Panc1 (cell line): ENCODE measurements around the gene KLHL30. TPM values are rescaled to one million over a fixed set of nuclear protein-coding genes. Genes with fewer than 3 reads are reported as not detected.

Experiments
- ATAC-seq: fragments of 200-7000 bp; cut with Tn5 transposase; 2 replicates; pipeline ENCODE4 v1.9.1; 2020; ENCODE audit warnings: mild to moderate bottlenecking, moderate library complexity
- BruUV-seq: library from RNA; stranded (reverse); fragments of 400-500 nt; replicated peaks from 2 replicates; lab custom pipeline; 2021; lab: Mats Ljungman, UMichigan
- CTCF ChIA-PET: fragments of 300-600 bp; sonication (Branson Sonifier 250); formaldehyde crosslinking; loops from one replicate; lab custom pipeline; 2022; ENCODE audit warnings: antibody characterized with exemption; lab: Charles Lee
- POLR2A ChIA-PET: fragments of 300-600 bp; sonication (Branson Sonifier 250); formaldehyde crosslinking; loops from one replicate; lab custom pipeline; 2022; ENCODE audit warnings: antibody characterized with exemption; lab: Charles Lee
- DNase-seq: peaks from one replicate; pipeline ENCODE4 v3.0.0-alpha.2; 2010; ENCODE audit warnings: low read depth, low spot score
- H3K27ac ChIP-seq: 2 replicates; pipeline ENCODE4 v1.5.1; 2011; ENCODE audit warnings: mild to moderate bottlenecking, low read length, inconsistent platforms
- H3K27me3 ChIP-seq: fragments of 200-500 bp; sonication (Bioruptor generic); 2 replicates; pipeline ENCODE4 v1.6.0; 2014; ENCODE audit warnings: low read length, inconsistent platforms; ENCODE audit not compliant: control insufficient read depth, insufficient read depth
- H3K36me3 ChIP-seq: fragments of 200-500 bp; sonication (Bioruptor generic); 2 replicates; pipeline ENCODE4 v1.5.1; 2014; ENCODE audit warnings: inconsistent platforms, mild to moderate bottlenecking, low read length, moderate library complexity; ENCODE audit not compliant: control insufficient read depth, insufficient read depth
- H3K4me1 ChIP-seq: 2 replicates; pipeline ENCODE4 v1.5.1; 2011; ENCODE audit warnings: inconsistent platforms, mild to moderate bottlenecking, low read length, moderate library complexity; ENCODE audit not compliant: control insufficient read depth, insufficient read depth
- H3K4me3 ChIP-seq, 2 experiments: 2 replicates each; pipeline ENCODE4 v1.5.1; 2011 to 2012; ENCODE audit warnings: low read depth in 2 of 2, low read length in 2 of 2, mild to moderate bottlenecking in 2 of 2, inconsistent platforms in 1 of 2, moderate library complexity in 1 of 2
- H3K9me3 ChIP-seq: fragments of 200-500 bp; sonication (Bioruptor generic); 2 replicates; pipeline ENCODE4 v1.5.1; 2014; ENCODE audit warnings: low read depth, mild to moderate bottlenecking, inconsistent platforms, low read length, moderate library complexity; ENCODE audit not compliant: control insufficient read depth, insufficient read depth
- CTCF ChIP-seq: fragments of 450-650 bp; IDR thresholded peaks from 2 replicates; pipeline ENCODE4 v1.5.1; 2017; ENCODE audit warnings: mild to moderate bottlenecking
- POLR2AphosphoS5 ChIP-seq: IDR thresholded peaks from 2 replicates; pipeline ENCODE4 v1.6.1; 2012; ENCODE audit warnings: mild to moderate bottlenecking, low read depth, low read length, moderate library complexity
- SIN3A ChIP-seq: IDR thresholded peaks from 2 replicates; pipeline ENCODE4 v1.6.1; 2012; ENCODE audit warnings: low read depth, mild to moderate bottlenecking, low read length, moderate library complexity, borderline replicate concordance; ENCODE audit not compliant: insufficient read depth
- TCF7L2 ChIP-seq: IDR thresholded peaks from 2 replicates; pipeline ENCODE4 v1.6.1; 2011; ENCODE audit warnings: mild to moderate bottlenecking, low read depth, low read length, inconsistent platforms
- in situ Hi-C: cut with HindIII; loops from 2 replicates; pipeline ENCODE4 v1.10.0; 2016; ENCODE audit warnings: low sequenced_read_pairs, low pct_unique_long_range_greater_than_20kb
- intact Hi-C: fragments of 100-400 bp; cut with micrococcal nuclease; formaldehyde crosslinking; loops from one replicate; pipeline ENCODE4 v1.10.0; 2022; ENCODE audit not compliant: unreplicated experiment
- total RNA-seq: library from RNA; stranded (reverse); gene quantifications from one replicate; pipeline ENCODE4 v1.2.1, GENCODE V29; 2021; ENCODE audit not compliant: unreplicated experiment
- TF ChIP-seq, protein P1 (sequence below), 2 experiments: IDR thresholded peaks; 2 replicates each; pipeline ENCODE4 v1.6.1; 2011 to 2012; ENCODE audit warnings: low read depth in 2 of 2, control low read depth in 1 of 2, low read length in 1 of 2, mild to moderate bottlenecking in 1 of 2, moderate library complexity in 1 of 2; ENCODE audit not compliant: insufficient read depth in 1 of 2

The KLHL30 gene
- total RNA-seq, 1 experiment from 2014 or later: 0.26 TPM

DNA sequence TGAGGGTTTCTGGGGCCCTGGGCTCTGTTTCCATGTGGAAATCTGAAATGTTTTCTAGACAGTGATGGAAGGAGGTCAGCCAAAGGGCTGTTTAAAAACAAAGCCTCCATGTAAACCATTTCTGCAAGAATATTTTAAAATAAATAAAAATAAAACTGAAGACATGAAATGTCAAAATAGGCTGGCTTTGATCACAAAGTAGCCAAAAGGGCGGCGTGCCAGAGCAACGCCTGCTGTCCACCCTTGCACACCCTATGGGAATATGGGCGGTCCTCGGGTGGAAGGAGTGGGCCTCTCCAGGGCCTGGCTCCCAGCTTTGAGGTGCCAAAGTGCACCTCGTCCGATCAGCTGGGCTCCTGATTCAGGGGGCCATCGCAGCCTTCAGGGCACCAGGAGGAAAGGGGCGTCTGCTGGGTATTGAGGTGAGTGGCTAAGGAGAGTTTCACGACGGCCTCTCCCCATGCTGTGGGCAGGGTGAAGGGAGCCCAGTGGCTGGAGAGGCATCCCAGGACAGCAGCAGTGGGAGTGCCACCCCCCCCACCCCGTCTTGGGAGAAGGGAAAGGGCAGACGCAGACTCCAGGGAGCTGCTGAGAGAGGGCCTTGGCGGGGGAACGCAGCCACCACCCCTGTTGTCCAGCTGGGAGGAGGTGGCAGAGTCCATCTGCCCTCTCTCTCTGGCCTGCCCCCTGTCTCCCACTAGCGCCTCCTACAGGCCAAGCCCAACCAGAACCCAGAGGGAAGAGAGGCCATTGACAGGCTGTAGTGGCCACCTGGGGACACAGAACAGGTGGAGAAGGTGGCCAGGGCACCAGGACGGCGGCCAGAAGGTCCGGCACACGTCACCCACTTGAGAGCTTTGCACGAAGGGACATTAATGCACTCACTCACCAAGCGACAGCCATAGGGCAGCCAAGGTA is 14.6 kb downstream of the KLHL30 start:
- no TSS peak for BruUV-seq
- intact Hi-C loops: no loop called here
- TF ChIP-seq CTCF: no peak
- TF ChIP-seq, protein P1, sequence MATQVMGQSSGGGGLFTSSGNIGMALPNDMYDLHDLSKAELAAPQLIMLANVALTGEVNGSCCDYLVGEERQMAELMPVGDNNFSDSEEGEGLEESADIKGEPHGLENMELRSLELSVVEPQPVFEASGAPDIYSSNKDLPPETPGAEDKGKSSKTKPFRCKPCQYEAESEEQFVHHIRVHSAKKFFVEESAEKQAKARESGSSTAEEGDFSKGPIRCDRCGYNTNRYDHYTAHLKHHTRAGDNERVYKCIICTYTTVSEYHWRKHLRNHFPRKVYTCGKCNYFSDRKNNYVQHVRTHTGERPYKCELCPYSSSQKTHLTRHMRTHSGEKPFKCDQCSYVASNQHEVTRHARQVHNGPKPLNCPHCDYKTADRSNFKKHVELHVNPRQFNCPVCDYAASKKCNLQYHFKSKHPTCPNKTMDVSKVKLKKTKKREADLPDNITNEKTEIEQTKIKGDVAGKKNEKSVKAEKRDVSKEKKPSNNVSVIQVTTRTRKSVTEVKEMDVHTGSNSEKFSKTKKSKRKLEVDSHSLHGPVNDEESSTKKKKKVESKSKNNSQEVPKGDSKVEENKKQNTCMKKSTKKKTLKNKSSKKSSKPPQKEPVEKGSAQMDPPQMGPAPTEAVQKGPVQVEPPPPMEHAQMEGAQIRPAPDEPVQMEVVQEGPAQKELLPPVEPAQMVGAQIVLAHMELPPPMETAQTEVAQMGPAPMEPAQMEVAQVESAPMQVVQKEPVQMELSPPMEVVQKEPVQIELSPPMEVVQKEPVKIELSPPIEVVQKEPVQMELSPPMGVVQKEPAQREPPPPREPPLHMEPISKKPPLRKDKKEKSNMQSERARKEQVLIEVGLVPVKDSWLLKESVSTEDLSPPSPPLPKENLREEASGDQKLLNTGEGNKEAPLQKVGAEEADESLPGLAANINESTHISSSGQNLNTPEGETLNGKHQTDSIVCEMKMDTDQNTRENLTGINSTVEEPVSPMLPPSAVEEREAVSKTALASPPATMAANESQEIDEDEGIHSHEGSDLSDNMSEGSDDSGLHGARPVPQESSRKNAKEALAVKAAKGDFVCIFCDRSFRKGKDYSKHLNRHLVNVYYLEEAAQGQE (IDR thresholded peaks at IDR 0.05; ENCODE audit: insufficient read depth in 1 of 2, low read depth in 2 of 2, low read length in 1 of 2): no peak
- no peak for TF ChIP-seq TCF7L2
- no peak for TF ChIP-seq SIN3A
- no peak for TF ChIP-seq POLR2AphosphoS5
- POLR2A ChIA-PET: no interaction called here
- in situ Hi-C loops: no loop called here
- H3K4me3 ChIP-seq: no peak overlapping the region
- H3K9me3 ChIP-seq: no peaks in the 10 kb centered on the region
- H3K4me1 ChIP-seq: no peaks in the 10 kb centered on the region; the same call in 1 of the 2 replicates
- no peak for ATAC-seq
- H3K36me3 ChIP-seq: no peaks in the 10 kb centered on the region
- CTCF ChIA-PET: interaction anchor here (0.5 to 0.6 kb wide), 3 partner anchors 163 to 378 kb away, joined by 3 to 13 read pairs (median 4); no protein-coding TSS in a partner anchor
- H3K27me3 ChIP-seq: no peaks in the 10 kb centered on the region
- DNase-seq: no peak
- H3K27ac ChIP-seq: no peak overlapping the region

- Histone ChIP-seq H3K4me3 (no peak overlapping the region), H3K27me3 (no peaks in the 10 kb centered on the region), H3K4me1 (peaks cover 5% of the 10 kb centered on the region), H3K27ac (no peak overlapping the region), H3K9me3 (no peaks in the 10 kb centered on the region), H3K36me3 (no peaks in the 10 kb centered on the region)
- BruUV-seq: no TSS peak
- in situ Hi-C loops (no loop called here), intact Hi-C loops (no loop called here)
- DNase-seq (no peak), ATAC-seq (no peak)
- TF ChIP-seq, protein P1 (IDR thresholded peaks at IDR 0.05; ENCODE audit: insufficient read depth in 1 of 2, low read depth in 2 of 2, low read length in 1 of 2): no peak
- TF ChIP-seq SIN3A (no peak), TCF7L2 (no peak), POLR2AphosphoS5 (no peak), CTCF (no peak)
- ChIA-PET POLR2A (no interaction called here), CTCF (no interaction called here)
Observed at GRCh38 chr2:238154570-238154969, 16.1 kb downstream of the KLHL30 start.
